ENCODE results near the gene PEX26.

PEX26 gene

DNA sequence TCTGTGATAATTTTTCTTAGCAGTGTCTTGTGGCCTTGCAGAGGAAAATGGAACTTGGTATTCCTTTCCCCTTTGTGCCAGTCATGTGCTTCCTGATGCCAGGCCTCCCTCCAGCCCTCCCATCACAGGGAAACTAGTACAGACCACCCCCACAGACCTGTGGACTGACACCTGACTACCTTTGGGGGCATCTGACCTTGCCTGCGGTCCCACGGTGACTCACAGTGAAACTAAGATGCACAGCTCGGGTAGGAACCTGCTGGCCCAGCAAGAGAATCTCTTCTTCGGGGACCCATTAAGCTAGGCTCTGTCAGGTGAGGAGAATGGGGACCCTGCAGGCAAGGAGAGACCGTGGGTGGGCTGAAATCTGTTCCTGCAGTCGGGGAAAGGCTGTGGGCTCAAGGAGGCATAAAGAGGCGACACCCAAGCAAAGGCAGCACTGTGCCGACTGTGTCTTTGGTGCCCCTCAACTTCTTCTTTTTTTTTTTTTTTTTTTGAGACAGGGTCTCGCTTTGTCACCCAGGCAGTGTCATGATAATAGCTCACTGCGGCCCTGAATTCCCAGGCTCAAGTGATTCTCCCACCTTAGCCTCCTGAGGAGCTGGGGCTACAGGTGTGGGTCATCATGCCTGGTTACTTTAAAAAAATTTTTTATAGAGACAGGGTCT, 20.8 kb upstream of the PEX26 start:
- H3K27ac ChIP-seq (ENCODE audit: low read depth, low read length) = peak overlapping the region; percentile 54
- H3K36me3 ChIP-seq (ENCODE audit: control insufficient read depth in 5 of 5, insufficient read depth in 5 of 5, low read length in 5 of 5) = no peaks in the 10 kb centered on the region
- H3K9me3 ChIP-seq (ENCODE audit: control insufficient read depth in 5 of 5, low read length in 5 of 5) = no peaks in the 10 kb centered on the region
- H3K4me3 ChIP-seq (ENCODE audit: low read depth in 1 of 5, low read length in 5 of 5) = no peak overlapping the region
- H3K9ac ChIP-seq (ENCODE audit: low read length in 5 of 5) = no peak overlapping the region
- peaks cover 2 to 23% (median 21%) of the 10 kb centered on the region in 5 donors for H3K4me1 ChIP-seq (ENCODE audit: control insufficient read depth in 5 of 5, insufficient read depth in 5 of 5, low read length in 5 of 5)
- peaks cover 0 to 3% (median 0%) of the 10 kb centered on the region in 5 donors for H3K27me3 ChIP-seq (ENCODE audit: control insufficient read depth in 5 of 5, insufficient read depth in 4 of 5, low read length in 5 of 5)

DNA sequence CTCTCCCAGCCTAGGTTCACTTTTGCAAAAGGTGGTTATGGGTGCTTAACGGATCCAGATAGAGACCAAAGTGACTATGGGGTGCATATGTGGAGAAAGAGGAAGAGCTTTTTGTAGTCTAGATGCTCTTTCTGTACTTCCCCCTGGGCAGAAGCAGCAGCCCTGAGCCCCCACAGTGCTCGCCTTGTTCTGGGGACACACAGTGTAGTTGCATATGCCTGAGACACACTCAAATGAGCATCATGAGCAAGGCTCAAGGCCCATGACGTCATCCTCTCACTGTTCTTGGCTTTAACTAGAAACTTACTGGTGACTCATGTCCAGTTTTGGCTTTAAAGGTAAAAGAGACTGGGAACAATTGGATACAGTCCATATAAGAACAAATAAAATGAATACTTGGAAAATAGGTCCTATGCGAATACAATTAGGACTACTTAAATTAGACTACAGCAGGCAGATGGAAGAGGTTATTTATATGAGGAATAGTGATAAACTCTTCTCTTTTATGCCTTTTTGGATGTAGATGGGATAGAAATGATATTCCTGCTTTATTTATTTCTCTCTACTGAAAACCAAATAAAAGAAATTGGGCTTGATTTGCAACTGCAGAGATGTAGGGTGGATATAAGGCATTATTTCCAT, 20.1 kb upstream of the PEX26 start:
- no peaks in the 10 kb centered on the region for H3K9me3 ChIP-seq (ENCODE audit: control insufficient read depth in 5 of 5, low read length in 5 of 5)
- no peak overlapping the region for H3K27ac ChIP-seq (ENCODE audit: low read depth, low read length)
- H3K4me1 ChIP-seq (ENCODE audit: control insufficient read depth in 5 of 5, insufficient read depth in 5 of 5, low read length in 5 of 5) = peaks cover 2 to 23% (median 21%) of the 10 kb centered on the region in 5 donors
- H3K9ac ChIP-seq (ENCODE audit: low read length in 5 of 5) = no peak overlapping the region
- H3K36me3 ChIP-seq (ENCODE audit: control insufficient read depth in 5 of 5, insufficient read depth in 5 of 5, low read length in 5 of 5) = no peaks in the 10 kb centered on the region
- H3K4me3 ChIP-seq (ENCODE audit: low read depth in 1 of 5, low read length in 5 of 5) = no peak overlapping the region
- H3K27me3 ChIP-seq (ENCODE audit: control insufficient read depth in 5 of 5, insufficient read depth in 4 of 5, low read length in 5 of 5) = peaks cover 0 to 3% (median 0%) of the 10 kb centered on the region in 5 donors

DNA sequence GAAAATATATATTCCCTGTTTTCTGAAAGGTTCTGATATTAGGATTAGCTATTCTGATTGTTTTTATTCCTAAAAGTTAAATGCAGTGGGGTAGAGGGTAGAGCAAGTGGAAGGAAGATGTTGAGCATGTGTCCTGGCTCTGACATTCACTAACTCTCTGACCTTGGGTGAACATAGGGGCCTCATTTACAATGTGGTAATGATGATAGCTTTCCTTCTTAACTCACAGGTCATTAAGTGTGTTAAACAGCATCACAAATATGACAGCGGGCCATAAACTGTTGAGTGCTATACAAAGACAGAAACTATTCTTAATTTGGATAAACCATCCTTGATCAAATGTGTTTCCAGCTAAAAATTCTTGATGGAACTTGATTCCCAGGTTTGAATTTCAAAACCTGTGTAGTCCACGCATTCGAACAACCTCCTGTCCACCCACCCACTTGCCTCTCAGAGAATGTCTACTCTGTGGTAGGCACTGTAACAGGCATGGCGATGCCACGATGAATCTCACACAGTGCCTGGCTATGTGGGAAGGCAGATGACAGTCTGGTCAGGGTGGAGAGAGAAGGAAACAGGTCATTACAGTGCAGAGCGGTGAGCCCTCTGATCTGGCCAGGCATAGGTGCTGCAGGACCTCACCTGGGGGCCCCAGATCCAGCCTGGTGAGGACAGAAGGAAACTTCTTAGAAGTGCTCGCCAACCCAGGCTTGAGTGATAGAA, 19.3 kb upstream of the PEX26 start:
- Histone ChIP-seq H3K4me1 (ENCODE audit: control insufficient read depth in 5 of 5, insufficient read depth in 5 of 5, low read length in 5 of 5) (peaks cover 2 to 23% (median 21%) of the 10 kb centered on the region in 5 donors), H3K27ac (ENCODE audit: low read depth, low read length) (no peak overlapping the region), H3K27me3 (ENCODE audit: control insufficient read depth in 5 of 5, insufficient read depth in 4 of 5, low read length in 5 of 5) (peaks cover 0 to 3% (median 0%) of the 10 kb centered on the region in 5 donors), H3K9ac (ENCODE audit: low read length in 5 of 5) (no peak overlapping the region), H3K9me3 (ENCODE audit: control insufficient read depth in 5 of 5, low read length in 5 of 5) (no peaks in the 10 kb centered on the region), H3K4me3 (ENCODE audit: low read depth in 1 of 5, low read length in 5 of 5) (no peak overlapping the region), H3K36me3 (ENCODE audit: control insufficient read depth in 5 of 5, insufficient read depth in 5 of 5, low read length in 5 of 5) (no peaks in the 10 kb centered on the region)

DNA sequence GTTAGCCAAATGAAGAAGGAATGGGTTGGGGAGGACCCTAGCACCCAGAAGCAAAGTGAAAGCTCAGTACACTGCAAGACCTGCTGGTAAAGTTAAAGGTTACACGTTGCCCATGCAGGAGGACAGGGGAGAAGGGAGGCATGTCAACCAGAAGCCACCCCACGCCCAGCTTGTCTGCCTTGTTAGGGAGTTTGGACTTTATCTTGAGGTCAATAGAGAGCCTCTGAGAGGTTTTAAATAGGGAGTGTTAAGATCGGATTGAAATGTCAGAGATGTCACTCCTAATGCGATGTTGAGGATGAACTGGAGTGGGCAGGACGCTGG, 18.7 kb upstream of the PEX26 start:
- no peak overlapping the region for H3K27ac ChIP-seq (ENCODE audit: low read depth, low read length)
- peaks cover 2 to 23% (median 21%) of the 10 kb centered on the region in 5 donors for H3K4me1 ChIP-seq (ENCODE audit: control insufficient read depth in 5 of 5, insufficient read depth in 5 of 5, low read length in 5 of 5)

GRCh38 chr22:18059473-18059872, 18.3 kb upstream of the PEX26 start:
- Histone ChIP-seq H3K9me3 (ENCODE audit: control insufficient read depth in 5 of 5, low read length in 5 of 5) (no peaks in the 10 kb centered on the region), H3K27ac (ENCODE audit: low read depth, low read length) (no peak overlapping the region), H3K9ac (ENCODE audit: low read length in 5 of 5) (no peak overlapping the region), H3K4me3 (ENCODE audit: low read depth in 1 of 5, low read length in 5 of 5) (no peak overlapping the region), H3K36me3 (ENCODE audit: control insufficient read depth in 5 of 5, insufficient read depth in 5 of 5, low read length in 5 of 5) (no peaks in the 10 kb centered on the region), H3K27me3 (ENCODE audit: control insufficient read depth in 5 of 5, insufficient read depth in 4 of 5, low read length in 5 of 5) (peaks cover 0 to 3% (median 0%) of the 10 kb centered on the region in 5 donors), H3K4me1 (ENCODE audit: control insufficient read depth in 5 of 5, insufficient read depth in 5 of 5, low read length in 5 of 5) (peaks cover 2 to 23% (median 21%) of the 10 kb centered on the region in 5 donors)

More for the DNA sequence above, 18.7 kb upstream of the PEX26 start:
- no peaks in the 10 kb centered on the region for H3K9me3 ChIP-seq (ENCODE audit: control insufficient read depth in 5 of 5, low read length in 5 of 5)
- H3K9ac ChIP-seq (ENCODE audit: low read length in 5 of 5) = no peak overlapping the region
- no peaks in the 10 kb centered on the region for H3K36me3 ChIP-seq (ENCODE audit: control insufficient read depth in 5 of 5, insufficient read depth in 5 of 5, low read length in 5 of 5)
- H3K4me3 ChIP-seq (ENCODE audit: low read depth in 1 of 5, low read length in 5 of 5) = no peak overlapping the region
- H3K27me3 ChIP-seq (ENCODE audit: control insufficient read depth in 5 of 5, insufficient read depth in 4 of 5, low read length in 5 of 5) = peaks cover 0 to 3% (median 0%) of the 10 kb centered on the region in 5 donors

DNA sequence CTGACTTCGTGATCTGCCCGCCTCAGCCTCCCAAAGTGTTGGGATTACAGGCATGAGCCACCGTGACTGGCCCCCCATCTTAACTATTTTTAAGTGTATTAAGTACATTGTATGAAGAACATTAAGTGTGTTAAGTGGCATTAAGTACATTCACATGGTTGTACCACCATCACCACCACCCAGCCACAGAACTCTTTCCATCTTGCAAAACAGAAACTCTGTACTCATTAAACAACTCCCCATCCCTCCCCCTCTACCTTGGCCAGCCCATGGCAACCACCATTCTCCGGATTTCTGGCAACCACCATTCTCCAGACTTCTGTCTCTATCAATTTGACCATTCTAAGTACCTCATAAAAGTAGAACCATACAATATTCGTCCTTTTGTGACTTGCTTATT, 17.8 kb upstream of the PEX26 start:
- Histone ChIP-seq H3K9me3 (ENCODE audit: control insufficient read depth in 5 of 5, low read length in 5 of 5) (no peaks in the 10 kb centered on the region), H3K27me3 (ENCODE audit: control insufficient read depth in 5 of 5, insufficient read depth in 4 of 5, low read length in 5 of 5) (peaks cover 0 to 3% (median under 1%) of the 10 kb centered on the region in 5 donors), H3K36me3 (ENCODE audit: control insufficient read depth in 5 of 5, insufficient read depth in 5 of 5, low read length in 5 of 5) (no peaks in the 10 kb centered on the region), H3K4me1 (ENCODE audit: control insufficient read depth in 5 of 5, insufficient read depth in 5 of 5, low read length in 5 of 5) (peaks cover 2 to 23% (median 21%) of the 10 kb centered on the region in 5 donors), H3K4me3 (ENCODE audit: low read depth in 1 of 5, low read length in 5 of 5) (no peak overlapping the region), H3K27ac (ENCODE audit: low read depth, low read length) (no peak overlapping the region), H3K9ac (ENCODE audit: low read length in 5 of 5) (no peak overlapping the region)

DNA sequence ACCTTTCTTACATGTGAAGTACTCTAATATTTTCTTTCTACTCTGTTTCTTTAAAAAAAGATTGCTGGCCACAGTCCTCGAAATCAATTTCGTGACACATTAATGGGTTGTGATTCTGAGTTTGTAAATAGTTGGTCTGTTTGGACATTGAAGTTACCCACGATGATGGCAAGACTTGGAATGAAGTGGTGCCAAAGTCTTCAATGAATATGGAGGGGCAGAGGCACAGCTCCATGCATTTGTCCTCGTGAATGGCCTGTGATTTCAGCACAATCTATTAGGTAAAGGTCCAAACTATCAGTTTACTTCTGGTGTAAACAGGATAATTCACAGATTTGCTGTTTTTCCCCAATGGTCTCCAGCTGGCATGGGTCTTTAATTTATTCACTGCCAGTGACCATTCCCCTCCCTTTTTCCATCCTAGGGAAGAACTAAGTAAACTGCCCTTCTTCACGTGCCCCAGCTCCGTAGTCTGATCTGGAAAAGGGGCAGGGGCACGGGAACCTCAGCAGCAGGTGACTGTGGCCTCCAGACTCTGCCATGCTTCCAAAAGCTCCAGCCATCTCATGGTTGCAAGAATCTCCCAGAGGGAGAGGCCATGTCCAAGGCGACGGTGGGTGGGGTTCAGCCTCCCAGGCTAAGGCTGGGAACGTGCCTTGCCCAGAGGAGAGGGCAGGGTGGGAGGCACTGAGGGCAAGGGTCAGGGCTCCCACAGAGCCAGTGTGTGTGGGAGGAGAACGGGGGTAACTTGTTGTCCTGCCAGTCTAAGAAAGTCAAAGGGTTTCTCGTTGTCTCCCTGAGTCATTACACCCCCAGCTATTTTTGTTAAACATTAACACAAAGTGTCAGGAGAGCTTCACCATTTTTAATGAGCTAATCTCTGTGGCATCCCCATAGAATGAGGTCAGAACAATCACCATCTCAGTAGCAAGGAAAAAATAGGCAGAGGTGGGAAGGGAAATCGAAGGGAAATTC, 16.9 kb upstream of the PEX26 start:
- H3K27ac ChIP-seq (ENCODE audit: low read depth, low read length) = no peak overlapping the region
- H3K9ac ChIP-seq (ENCODE audit: low read length in 5 of 5) = no peak overlapping the region
- peaks cover 2 to 22% (median 17%) of the 10 kb centered on the region in 5 donors for H3K4me1 ChIP-seq (ENCODE audit: control insufficient read depth in 5 of 5, insufficient read depth in 5 of 5, low read length in 5 of 5)
- H3K4me3 ChIP-seq (ENCODE audit: low read depth in 1 of 5, low read length in 5 of 5) = no peak overlapping the region
- peaks cover 0 to 3% (median 2%) of the 10 kb centered on the region in 5 donors for H3K27me3 ChIP-seq (ENCODE audit: control insufficient read depth in 5 of 5, insufficient read depth in 4 of 5, low read length in 5 of 5)
- no peaks in the 10 kb centered on the region for H3K9me3 ChIP-seq (ENCODE audit: control insufficient read depth in 5 of 5, low read length in 5 of 5)
- no peaks in the 10 kb centered on the region for H3K36me3 ChIP-seq (ENCODE audit: control insufficient read depth in 5 of 5, insufficient read depth in 5 of 5, low read length in 5 of 5)

GRCh38 chr22:18062421-18062820, 15.4 kb upstream of the PEX26 start:
- no peaks in the 10 kb centered on the region for H3K36me3 ChIP-seq (ENCODE audit: control insufficient read depth in 5 of 5, insufficient read depth in 5 of 5, low read length in 5 of 5)
- no peak overlapping the region for H3K9ac ChIP-seq (ENCODE audit: low read length in 5 of 5)
- H3K4me1 ChIP-seq (ENCODE audit: control insufficient read depth in 5 of 5, insufficient read depth in 5 of 5, low read length in 5 of 5) = peaks cover under 1 to 14% (median 10%) of the 10 kb centered on the region in 5 donors
- no peak overlapping the region for H3K4me3 ChIP-seq (ENCODE audit: low read depth in 1 of 5, low read length in 5 of 5)
- peaks cover 0 to 3% (median 2%) of the 10 kb centered on the region in 5 donors for H3K27me3 ChIP-seq (ENCODE audit: control insufficient read depth in 5 of 5, insufficient read depth in 4 of 5, low read length in 5 of 5)
- H3K27ac ChIP-seq (ENCODE audit: low read depth, low read length) = no peak overlapping the region
- no peaks in the 10 kb centered on the region for H3K9me3 ChIP-seq (ENCODE audit: control insufficient read depth in 5 of 5, low read length in 5 of 5)

- H3K27ac ChIP-seq (ENCODE audit: low read depth, low read length) = no peak overlapping the region
- no peaks in the 10 kb centered on the region for H3K36me3 ChIP-seq (ENCODE audit: control insufficient read depth in 5 of 5, insufficient read depth in 5 of 5, low read length in 5 of 5)
Observed at GRCh38 chr22:18063306-18063705, 14.5 kb upstream of the PEX26 start.

More at GRCh38 chr22:18063306-18063705, 14.5 kb upstream of the PEX26 start:
- H3K27me3 ChIP-seq (ENCODE audit: control insufficient read depth in 5 of 5, insufficient read depth in 4 of 5, low read length in 5 of 5) = peaks cover 0 to 3% (median 2%) of the 10 kb centered on the region in 5 donors
- no peak overlapping the region for H3K4me3 ChIP-seq (ENCODE audit: low read depth in 1 of 5, low read length in 5 of 5)
- H3K9me3 ChIP-seq (ENCODE audit: control insufficient read depth in 5 of 5, low read length in 5 of 5) = no peaks in the 10 kb centered on the region
- H3K9ac ChIP-seq (ENCODE audit: low read length in 5 of 5) = no peak overlapping the region
- H3K4me1 ChIP-seq (ENCODE audit: control insufficient read depth in 5 of 5, insufficient read depth in 5 of 5, low read length in 5 of 5) = peaks cover 2 to 19% (median 17%) of the 10 kb centered on the region in 5 donors
